Endothelial cell of umbilical vein (primary cell): ENCODE measurements around the gene CTXND1. TPM values are rescaled to one million over a fixed set of nuclear protein-coding genes. Genes with fewer than 3 reads are reported as not detected.

Source experiments
- BruUV-seq: library from RNA; stranded (reverse); fragments of 400-500 nt; replicated peaks from 2 replicates; lab custom pipeline; 2021; lab: Mats Ljungman, UMichigan
- CTCF ChIA-PET: fragments of 300-600, 350-600 bp; sonication (Branson Sonifier 250); formaldehyde crosslinking; loops from one replicate; lab custom pipeline; 2021; ENCODE audit warnings: antibody characterized with exemption, inconsistent platforms; lab: Charles Lee
- POLR2A ChIA-PET: fragments of 300-600, 350-600 bp; sonication (Branson Sonifier 250); formaldehyde crosslinking; loops from one replicate; lab custom pipeline; 2021; ENCODE audit warnings: antibody characterized with exemption, inconsistent platforms; lab: Charles Lee
- DNase-seq: peaks from one replicate; pipeline ENCODE4 v3.0.0-alpha.2; 2011; ENCODE audit warnings: low read depth, low spot score
- FAIRE-seq: peaks from 2 replicates; lab custom pipeline; 2011; peaks lifted over from hg19 to GRCh38; lab: Jason Lieb, UNC
- H2AFZ ChIP-seq: 2 replicates; pipeline ENCODE4 v1.6.0; 2012; ENCODE audit warnings: low read depth, low read length, control low read depth, inconsistent platforms
- H3K27ac ChIP-seq: 2 replicates; pipeline ENCODE4 v1.5.1; 2011; ENCODE audit warnings: low read depth, mild to moderate bottlenecking, control low read depth, low read length, moderate library complexity; ENCODE audit not compliant: insufficient read depth
- H3K27me3 ChIP-seq, 2 experiments: 2 replicates each; pipeline versions ENCODE4 v1.6.0 to v1.6.1; 2011; ENCODE audit warnings: low read length in 2 of 2, mixed read lengths in 1 of 2; ENCODE audit not compliant: control insufficient read depth in 2 of 2, insufficient read depth in 2 of 2
- H3K36me3 ChIP-seq, 2 experiments: 2 replicates in 1 of 2; 3 replicates in 1 of 2; pipeline ENCODE4 v1.5.1; 2011; ENCODE audit warnings: low read length in 2 of 2, mild to moderate bottlenecking in 1 of 2, moderate library complexity in 1 of 2; ENCODE audit not compliant: control insufficient read depth in 2 of 2, insufficient read depth in 2 of 2; ENCODE audit errors: extremely low read depth in 1 of 2
- H3K4me1 ChIP-seq: 3 replicates; pipeline ENCODE4 v1.5.1; 2011; ENCODE audit warnings: mild to moderate bottlenecking, low read length; ENCODE audit not compliant: control insufficient read depth, insufficient read depth; ENCODE audit errors: extremely low read depth
- H3K4me2 ChIP-seq: 2 replicates; pipeline ENCODE4 v1.6.1; 2011; ENCODE audit warnings: low read length, control low read depth, mixed read lengths; ENCODE audit not compliant: insufficient read depth
- H3K4me3 ChIP-seq, 3 experiments: fragments of 200-600 bp in 1 of 3; sonication (generic), shearing (Covaris generic) in 1 of 3; replicated peaks in 1 of 3; 2 replicates each; pipeline ENCODE4 v1.5.1; 2011 to 2016; ENCODE audit warnings: control low read depth in 3 of 3, low read length in 3 of 3, mild to moderate bottlenecking in 2 of 3, inconsistent platforms in 1 of 3, low read depth in 1 of 3, moderate library complexity in 1 of 3; ENCODE audit not compliant: insufficient read depth in 1 of 3
- H3K79me2 ChIP-seq: 2 replicates; pipeline ENCODE4 v1.6.0; 2012; ENCODE audit warnings: low read length, inconsistent platforms; ENCODE audit not compliant: control insufficient read depth, insufficient read depth
- H3K9ac ChIP-seq: replicated peaks from 2 replicates; pipeline ENCODE3; 2011; ENCODE audit warnings: low read length, control low read depth; ENCODE audit not compliant: insufficient read depth; ENCODE audit errors: extremely low read depth
- H3K9me1 ChIP-seq: replicated peaks from 3 replicates; pipeline ENCODE4 v1.6.0; 2011; ENCODE audit warnings: mild to moderate bottlenecking, low read length; ENCODE audit not compliant: control insufficient read depth, insufficient read depth; ENCODE audit errors: extremely low read depth
- H3K9me3 ChIP-seq: replicated peaks from 2 replicates; pipeline ENCODE4 v1.5.1; 2012; ENCODE audit warnings: low read length, inconsistent platforms; ENCODE audit not compliant: control insufficient read depth, insufficient read depth
- H4K20me1 ChIP-seq: replicated peaks from 2 replicates; pipeline ENCODE3; 2011; ENCODE audit warnings: mild to moderate bottlenecking, low read length; ENCODE audit not compliant: control insufficient read depth, insufficient read depth; ENCODE audit errors: extremely low read depth
- EZH2 ChIP-seq: IDR thresholded peaks from 2 replicates; pipeline ENCODE4 v1.6.1; 2012; ENCODE audit warnings: borderline replicate concordance, low read depth, mild to moderate bottlenecking, moderate library complexity, low read length, inconsistent platforms; ENCODE audit not compliant: severe bottlenecking
- FOS ChIP-seq: IDR thresholded peaks from 2 replicates; pipeline ENCODE4 v1.6.1; 2011; ENCODE audit warnings: mild to moderate bottlenecking, low read length, moderate library complexity, borderline replicate concordance; ENCODE audit not compliant: insufficient read depth
- GATA2 ChIP-seq: IDR thresholded peaks from 2 replicates; pipeline ENCODE4 v1.7.0; 2011; ENCODE audit warnings: low read depth, mild to moderate bottlenecking, moderate library complexity, mixed read lengths, low read length; ENCODE audit not compliant: insufficient read length, insufficient read depth
- JUN ChIP-seq: IDR thresholded peaks from 2 replicates; pipeline ENCODE4 v1.6.1; 2011; ENCODE audit warnings: borderline replicate concordance, low read depth; ENCODE audit not compliant: insufficient read length, insufficient read depth
- MYC ChIP-seq: IDR thresholded peaks from one replicate; pipeline ENCODE4 v1.6.1; 2011; ENCODE audit warnings: mild to moderate bottlenecking, low read depth, low read length
- POLR2A ChIP-seq: IDR thresholded peaks from 2 replicates; pipeline ENCODE4 v1.6.1; 2012; ENCODE audit warnings: low read depth, mild to moderate bottlenecking, control low read depth, low read length
- POLR2AphosphoS5 ChIP-seq: IDR thresholded peaks from 2 replicates; pipeline ENCODE4 v1.6.1; 2012; ENCODE audit warnings: low read depth, mild to moderate bottlenecking, control low read depth, low read length, moderate library complexity; ENCODE audit not compliant: insufficient read depth
- dilution Hi-C: fragments of 300-500 bp; cut with MboI; formaldehyde crosslinking; loops from one replicate; pipeline ENCODE4 v1.15.0; 2019; ENCODE audit warnings: low sequenced_read_pairs; ENCODE audit not compliant: extremely low pct_ligation_motif_present
- intact Hi-C: fragments of 100-400 bp; cut with micrococcal nuclease; formaldehyde crosslinking; loops from one replicate; pipeline ENCODE4 v1.10.0; 2022
- polyA plus RNA-seq, 4 experiments: library from polyadenylated mRNA; depleted of rRNA in 3 of 4; stranded (reverse) in 3 of 4; unstranded in 1 of 4; fragments of >200 nt; gene quantifications; 2 replicates each; pipeline versions ENCODE4 v1.2.1 to v1.2.3, GENCODE V29; 2011 to 2012; ENCODE audit warnings: missing spikeins in 1 of 4
- total RNA-seq: library from RNA; stranded (reverse); gene quantifications from 2 replicates; pipeline ENCODE4 v1.2.3, GENCODE V29; 2021
- TF ChIP-seq, protein P1 (sequence below), 2 donors: IDR thresholded peaks; 1 replicate in 1 of 2; 2 replicates in 1 of 2; pipeline ENCODE4 v1.5.1; 2011; ENCODE audit warnings: low read length in 2 of 2, mild to moderate bottlenecking in 2 of 2, moderate library complexity in 2 of 2, control low read depth in 1 of 2, inconsistent platforms in 1 of 2, low read depth in 1 of 2; ENCODE audit not compliant: insufficient read depth in 1 of 2; ENCODE audit errors: extremely low read depth in 1 of 2
- TF ChIP-seq, protein P2 (sequence below): IDR thresholded peaks from 2 replicates; pipeline ENCODE4 v1.6.1; 2011; ENCODE audit not compliant: insufficient read depth, insufficient read length

CTXND1 gene
- total and polyA plus RNA-seq, 2 donors (not counting 3 experiments of a cell fraction or from before 2014, with no cell fraction given) = not detected

DNA sequence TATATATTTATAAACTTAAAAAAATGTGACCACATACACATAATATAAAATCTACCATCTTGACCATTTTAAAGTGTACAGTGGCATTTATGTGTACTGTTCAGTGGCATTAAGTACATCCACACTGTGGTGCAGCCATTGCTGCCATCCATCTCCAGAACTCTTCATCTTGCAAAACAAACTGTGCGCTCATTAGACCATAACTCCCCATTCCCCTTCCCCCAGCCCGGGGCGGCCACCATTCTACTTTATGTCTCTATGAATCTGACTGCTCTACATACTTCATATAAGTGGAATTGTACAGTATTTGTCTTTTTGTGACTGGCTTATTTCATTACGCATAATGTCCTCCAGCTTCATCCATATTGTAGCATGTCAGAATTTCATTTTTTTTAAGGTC is 47.8 kb downstream of the CTXND1 start:
- H3K4me1 ChIP-seq = no peaks in the 10 kb centered on the region
- TF ChIP-seq POLR2AphosphoS5 = no peak
- no peak for TF ChIP-seq MYC
- TF ChIP-seq, protein P1, sequence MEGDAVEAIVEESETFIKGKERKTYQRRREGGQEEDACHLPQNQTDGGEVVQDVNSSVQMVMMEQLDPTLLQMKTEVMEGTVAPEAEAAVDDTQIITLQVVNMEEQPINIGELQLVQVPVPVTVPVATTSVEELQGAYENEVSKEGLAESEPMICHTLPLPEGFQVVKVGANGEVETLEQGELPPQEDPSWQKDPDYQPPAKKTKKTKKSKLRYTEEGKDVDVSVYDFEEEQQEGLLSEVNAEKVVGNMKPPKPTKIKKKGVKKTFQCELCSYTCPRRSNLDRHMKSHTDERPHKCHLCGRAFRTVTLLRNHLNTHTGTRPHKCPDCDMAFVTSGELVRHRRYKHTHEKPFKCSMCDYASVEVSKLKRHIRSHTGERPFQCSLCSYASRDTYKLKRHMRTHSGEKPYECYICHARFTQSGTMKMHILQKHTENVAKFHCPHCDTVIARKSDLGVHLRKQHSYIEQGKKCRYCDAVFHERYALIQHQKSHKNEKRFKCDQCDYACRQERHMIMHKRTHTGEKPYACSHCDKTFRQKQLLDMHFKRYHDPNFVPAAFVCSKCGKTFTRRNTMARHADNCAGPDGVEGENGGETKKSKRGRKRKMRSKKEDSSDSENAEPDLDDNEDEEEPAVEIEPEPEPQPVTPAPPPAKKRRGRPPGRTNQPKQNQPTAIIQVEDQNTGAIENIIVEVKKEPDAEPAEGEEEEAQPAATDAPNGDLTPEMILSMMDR (IDR thresholded peaks at IDR 0.05; ENCODE audit: extremely low read depth in 1 of 2, insufficient read depth in 1 of 2, low read depth in 1 of 2, low read length in 2 of 2) = no peak
- TF ChIP-seq POLR2A = no peak
- TF ChIP-seq JUN = no peak
- TF ChIP-seq, protein P2, sequence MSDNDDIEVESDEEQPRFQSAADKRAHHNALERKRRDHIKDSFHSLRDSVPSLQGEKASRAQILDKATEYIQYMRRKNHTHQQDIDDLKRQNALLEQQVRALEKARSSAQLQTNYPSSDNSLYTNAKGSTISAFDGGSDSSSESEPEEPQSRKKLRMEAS = no peak
- no peak for TF ChIP-seq EZH2
- TF ChIP-seq FOS = no peak
- TF ChIP-seq GATA2 = no peak
- H2AFZ ChIP-seq = no peak overlapping the region
- FAIRE-seq (no peak), DNase-seq (no peak)
- no peak overlapping the region for H3K9ac ChIP-seq
- no peaks in the 10 kb centered on the region for H3K36me3 ChIP-seq
- H3K79me2 ChIP-seq = no peaks in the 10 kb centered on the region
- peaks cover 4 to 14% of the 10 kb centered on the region in 2 experiments for H3K27me3 ChIP-seq
- ChIA-PET POLR2A (no interaction called here), CTCF (no interaction called here)
- intact Hi-C loops = no loop called here
- no peak overlapping the region for H3K4me2 ChIP-seq
- no peak overlapping the region for H3K27ac ChIP-seq
- no peaks in the 10 kb centered on the region for H4K20me1 ChIP-seq
- no TSS peak for BruUV-seq
- H3K9me1 ChIP-seq = no peaks in the 10 kb centered on the region
- dilution Hi-C loops = no loop called here
- H3K9me3 ChIP-seq = no peaks in the 10 kb centered on the region
- no peak overlapping the region for H3K4me3 ChIP-seq
